ENCODE data around the gene CCDC28A.
A peak's percentile ranks its signal among the peaks of the same experiment; 100 is the strongest.
"Not testable (repeated sequence)": the region's sequence is repeated elsewhere in the genome, so short reads cannot be mapped to it uniquely, and the experiment has no call there.

Gene CCDC28A

GRCh38 chr6:138773177-138774091, at the start of gene CCDC28A:
TSS of gene CCDC28A (plus strand) at chr6:138773769. CDS start at chr6:138776121, 2,352 bp downstream.
- peak; percentile 68 to 100 (median 96) for DNase-seq

GRCh38 chr6:138724015-138724414, 49.6 kb upstream of the CCDC28A start:
- DNase-seq: peak in 4 of 56 donors; percentile 1 to 19 (median 4)

- DNase-seq: no peak
These were observed 47.4 kb upstream of the CCDC28A start for GRCh38 chr6:138726066-138726756.

GRCh38 chr6:138726757-138727097, 46.8 kb upstream of the CCDC28A start:
- DNase-seq: no peak

- DNase-seq: no peak
These were observed 46.4 kb upstream of the CCDC28A start for GRCh38 chr6:138727182-138727581.

DNA sequence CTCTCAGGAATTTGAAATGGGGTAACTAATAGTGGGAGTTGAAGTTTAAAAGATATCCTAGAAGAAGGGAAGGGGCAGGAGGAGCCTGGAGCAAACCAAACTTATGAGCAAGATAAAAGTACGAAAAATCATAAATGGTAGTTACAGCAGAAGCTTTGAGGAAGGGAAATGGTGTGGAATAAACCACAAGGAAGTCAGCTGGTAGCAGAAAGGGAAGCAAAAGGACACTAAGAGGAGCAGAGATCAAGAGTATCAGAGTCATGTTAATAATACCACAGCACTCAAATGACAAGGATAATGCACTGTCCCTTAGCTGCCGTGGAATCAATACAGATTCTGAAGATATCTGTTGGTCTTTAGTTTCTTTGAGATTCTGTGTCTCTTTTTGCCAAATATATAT, 44.9 kb upstream of the CCDC28A start:
- no peak for DNase-seq

DNA sequence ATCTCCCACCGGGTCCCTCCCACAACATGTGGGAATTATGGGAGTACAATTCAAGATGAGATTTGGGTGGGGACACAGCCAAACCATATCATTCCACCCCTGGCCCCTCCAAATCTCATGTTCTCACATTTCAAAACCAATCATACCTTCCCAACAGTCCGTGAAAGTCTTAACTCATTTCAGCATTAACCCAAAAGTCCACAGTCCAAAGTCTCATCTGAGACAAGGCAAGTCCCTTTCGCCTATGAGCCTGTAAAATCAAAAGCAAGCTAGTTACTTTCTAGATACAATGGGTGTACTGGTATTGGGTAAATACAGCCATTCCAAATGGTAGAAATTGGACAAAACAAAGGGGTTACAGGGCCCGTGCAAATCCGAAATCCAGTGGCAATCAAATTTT, 43.5 kb upstream of the CCDC28A start:
- DNase-seq: not testable (repeated sequence)

DNA sequence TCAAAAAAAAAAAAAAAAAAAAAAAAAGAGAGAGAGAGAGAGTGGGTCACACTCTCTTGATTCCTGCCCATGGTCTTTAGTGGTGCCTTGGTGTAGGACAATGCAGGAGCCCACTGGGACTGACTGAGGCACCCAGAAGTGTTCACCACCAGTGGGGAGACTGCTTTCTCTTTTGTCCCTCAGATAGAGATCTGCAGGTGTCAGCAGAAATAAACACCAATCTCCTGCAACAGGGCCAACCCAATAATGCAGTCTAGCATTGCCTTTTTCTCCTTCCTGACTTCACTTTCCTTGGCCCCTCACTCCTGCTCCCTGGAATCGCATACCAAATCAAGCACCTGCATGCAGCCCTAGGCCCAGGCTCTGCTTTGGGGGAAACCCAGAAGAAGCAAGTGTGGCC, 39.0 kb upstream of the CCDC28A start:
- DNase-seq: no peak

- no peak for DNase-seq
These were observed 36.9 kb upstream of the CCDC28A start for GRCh38 chr6:138736640-138737039.

DNA sequence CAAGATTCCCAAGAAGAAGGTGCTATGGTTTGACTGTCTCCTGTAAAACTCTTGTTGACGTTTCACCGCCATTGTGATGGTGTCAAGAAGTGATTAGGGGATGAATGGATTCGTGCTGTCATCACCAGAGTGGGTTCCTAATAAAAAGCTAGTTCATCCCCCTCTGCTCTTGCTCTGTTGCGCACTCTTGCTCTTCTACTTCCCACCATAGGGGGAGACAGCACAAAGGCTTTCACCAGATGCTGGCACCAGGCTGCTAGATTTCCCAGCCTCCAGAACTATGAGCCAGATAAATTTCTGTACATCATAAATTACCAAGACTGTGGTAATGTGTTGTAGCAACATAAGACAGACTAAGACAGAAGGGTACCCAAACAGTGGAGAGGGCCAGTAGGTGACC, 21.6 kb upstream of the CCDC28A start:
- DNase-seq: no peak

DNA sequence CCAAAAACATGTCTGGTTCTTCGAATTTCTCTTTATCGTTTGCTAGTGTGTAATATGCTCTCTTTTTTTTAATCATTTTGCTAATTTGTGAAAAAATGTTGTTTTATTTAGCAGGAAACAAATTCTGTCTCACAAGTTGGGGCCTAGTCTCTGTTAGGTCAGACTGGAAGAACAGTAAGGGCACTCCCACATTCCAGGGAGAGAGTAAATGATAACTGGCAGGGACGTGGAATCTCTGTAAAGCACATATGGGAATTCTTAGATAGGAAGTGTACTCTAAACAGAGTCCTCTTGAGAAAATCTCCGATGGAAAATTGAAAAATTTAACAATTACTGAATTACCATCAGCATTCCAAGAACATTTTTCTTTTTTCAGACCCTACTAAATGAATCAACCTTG, 16.4 kb upstream of the CCDC28A start:
- no peak for DNase-seq

DNA sequence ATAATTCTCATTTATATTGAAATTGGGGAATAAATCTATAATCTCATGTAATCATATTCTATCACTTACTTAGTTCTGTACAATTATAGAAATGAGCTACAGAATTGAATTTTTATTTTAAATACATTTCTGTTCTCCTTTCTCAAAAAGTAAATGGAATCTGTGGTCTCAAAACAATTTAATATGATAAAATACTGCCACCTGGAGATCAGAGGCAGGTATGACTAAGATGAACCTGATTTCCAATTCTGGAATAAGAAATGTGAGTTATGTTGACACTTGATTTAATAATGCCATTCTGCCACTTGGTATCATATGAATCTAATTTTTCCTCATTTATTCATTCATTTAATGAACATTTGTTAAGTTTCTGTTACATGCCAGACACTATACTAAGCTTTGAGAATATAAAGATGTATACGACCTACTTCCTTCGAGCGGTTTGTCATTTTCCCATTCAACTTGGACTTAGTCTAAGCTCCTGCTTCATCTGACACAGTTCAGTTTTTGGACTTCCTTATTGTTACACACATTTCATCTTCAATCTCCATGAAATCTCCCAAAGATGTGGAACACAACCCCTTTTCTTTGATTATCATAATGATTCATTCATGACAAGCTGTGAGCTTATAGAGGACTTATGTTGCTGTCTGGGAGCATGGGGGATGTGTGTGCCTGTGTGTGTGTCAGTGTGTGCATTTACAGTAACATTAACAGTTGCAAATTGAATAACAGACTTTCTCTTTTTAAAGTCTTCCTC, 7.5 kb upstream of the CCDC28A start:
- DNase-seq: no peak

DNA sequence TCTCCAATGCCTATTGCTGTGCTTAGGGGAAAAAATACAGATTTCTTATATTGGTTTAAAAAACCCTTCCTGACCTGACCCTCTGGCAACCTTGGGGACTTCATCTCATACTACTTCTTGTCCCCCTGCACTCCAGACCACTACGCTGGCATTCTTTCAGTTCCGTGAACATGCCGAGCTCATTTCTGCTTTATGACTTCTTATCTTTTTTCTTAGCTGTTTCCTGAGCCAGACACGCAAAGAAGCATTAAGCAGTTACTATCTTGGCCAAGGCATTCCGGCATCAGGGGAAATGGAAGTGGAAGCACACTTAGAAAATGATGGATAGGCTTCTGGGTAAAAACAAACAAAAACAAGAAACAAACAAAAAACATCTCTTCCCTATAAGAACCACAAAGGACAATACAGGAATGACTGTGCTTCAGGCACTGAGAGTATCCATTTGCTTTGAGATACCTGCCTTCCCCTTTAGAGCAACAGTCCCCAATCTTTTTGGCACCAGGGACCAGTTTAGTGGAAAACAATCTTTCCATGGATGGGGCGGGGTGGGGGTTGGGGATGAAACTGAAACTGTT, 4.4 kb upstream of the CCDC28A start:
- no peak for DNase-seq

GRCh38 chr6:138772596-138773176, 883 bp upstream of the CCDC28A start:
- no peak for DNase-seq

GRCh38 chr6:138774370-138774769, 801 bp downstream of the CCDC28A start:
- DNase-seq: peak in 2 of 56 donors; percentile 3 to 8

DNA sequence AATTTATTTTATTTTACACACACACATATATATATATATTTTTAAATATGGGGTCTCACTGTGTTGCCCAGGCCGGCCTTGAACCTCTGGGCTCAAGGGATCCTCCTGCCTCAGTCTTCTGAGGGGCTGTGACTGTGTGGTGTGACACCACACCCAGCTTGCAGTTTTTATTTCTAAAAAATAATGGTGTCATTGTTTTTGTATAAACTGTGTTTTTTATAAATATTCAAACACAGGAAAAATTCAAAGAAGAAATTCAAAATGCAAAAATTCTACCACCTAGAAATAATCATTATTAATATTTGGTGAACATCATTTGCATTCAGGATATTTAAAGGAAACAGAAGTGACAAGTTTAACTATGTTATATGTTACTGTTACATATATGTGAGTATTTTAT, 3.1 kb downstream of the CCDC28A start:
- no peak for DNase-seq

DNA sequence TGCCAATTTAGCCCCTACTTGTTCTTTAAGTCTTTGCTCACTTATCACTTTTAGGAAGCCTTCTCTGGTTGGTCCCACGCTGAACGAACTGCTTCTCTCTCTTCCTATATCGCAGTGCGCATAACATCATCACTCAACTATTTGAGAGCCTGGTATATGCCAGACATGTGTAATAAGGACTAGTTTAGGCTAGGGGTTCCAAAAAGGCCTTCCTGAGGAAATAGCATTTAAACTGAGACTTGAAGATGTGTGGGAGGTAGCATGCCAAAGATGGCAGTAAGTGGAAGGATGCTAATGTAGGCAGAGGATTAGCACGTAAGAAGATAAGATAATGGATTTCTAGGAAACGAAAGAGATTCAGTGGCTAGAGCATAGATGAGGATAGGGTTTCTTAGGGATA, 4.8 kb downstream of the CCDC28A start:
- no peak for DNase-seq

- DNase-seq: no peak
These were observed 8.7 kb downstream of the CCDC28A start for GRCh38 chr6:138782243-138782642.

DNA sequence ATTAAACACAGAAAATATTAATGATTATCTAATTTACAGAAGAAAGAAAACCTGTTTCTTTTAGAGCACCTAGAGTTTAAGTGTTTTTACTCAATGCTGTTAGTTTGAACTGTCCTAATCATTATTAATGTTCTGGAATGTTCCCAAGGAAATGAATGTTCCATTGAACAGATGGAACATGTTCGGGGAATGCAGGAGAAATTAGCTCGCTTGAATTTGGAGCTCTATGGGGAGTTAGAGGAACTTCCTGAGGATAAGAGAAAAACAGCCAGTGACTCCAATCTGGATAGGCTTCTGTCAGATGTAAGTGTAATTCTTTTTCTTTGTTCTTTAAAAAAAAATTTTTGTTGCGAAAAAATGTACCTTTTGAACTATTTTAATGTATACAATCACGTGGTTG, 11.5 kb downstream of the CCDC28A start:
- DNase-seq: no peak

DNA sequence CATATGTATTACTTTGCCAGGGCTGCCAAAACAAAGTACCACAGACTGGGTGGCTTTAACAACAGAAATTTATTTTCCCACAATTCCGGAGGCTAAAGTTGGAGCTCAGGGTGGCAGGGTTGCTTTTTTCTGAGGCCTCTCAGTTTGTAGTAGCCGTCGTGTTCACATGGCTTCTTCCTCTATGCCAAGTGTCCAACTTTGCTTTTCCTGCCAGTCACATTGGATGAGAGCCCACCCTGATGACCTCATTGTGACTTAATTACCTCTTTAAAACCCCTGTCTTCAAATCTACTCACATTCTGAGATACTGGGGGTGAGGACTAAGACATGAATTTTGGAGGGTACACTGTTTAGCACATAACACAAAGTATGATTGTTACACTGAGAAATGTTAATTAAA, 12.4 kb downstream of the CCDC28A start:
- peak in 21 of 56 donors; percentile 2 to 53 (median 17) for DNase-seq

GRCh38 chr6:138787138-138787537, 13.6 kb downstream of the CCDC28A start:
- no peak for DNase-seq
